GM18498 (cell line): ENCODE measurements around the gene JDP2.

ENCODE experiments used
- ATAC-seq: cut with Tn5 transposase; IDR thresholded peaks from one replicate; pipeline ENCODE4 v1.9.1; 2021; ENCODE audit warnings: mild to moderate bottlenecking, moderate library complexity; ENCODE audit not compliant: unreplicated experiment

JDP2 gene

GRCh38 chr14:75511201-75511600 is 83.4 kb downstream of the JDP2 start:
- no peak for ATAC-seq

- ATAC-seq = peak; percentile 41
Measured at GRCh38 chr14:75513911-75514672, 86.3 kb downstream of the JDP2 start.

- ATAC-seq = peak; percentile 62
Measured at GRCh38 chr14:75514673-75515628, 87.1 kb downstream of the JDP2 start.

- peak; percentile 54 for ATAC-seq
Measured at GRCh38 chr14:75515629-75515996, 87.8 kb downstream of the JDP2 start.

- no peak for ATAC-seq
Measured at GRCh38 chr14:75518625-75519024, 90.8 kb downstream of the JDP2 start.

- no peak for ATAC-seq
Measured at GRCh38 chr14:75519394-75519793, 91.6 kb downstream of the JDP2 start.

- no peak for ATAC-seq
Measured at GRCh38 chr14:75519826-75520728, 92.3 kb downstream of the JDP2 start.

DNA sequence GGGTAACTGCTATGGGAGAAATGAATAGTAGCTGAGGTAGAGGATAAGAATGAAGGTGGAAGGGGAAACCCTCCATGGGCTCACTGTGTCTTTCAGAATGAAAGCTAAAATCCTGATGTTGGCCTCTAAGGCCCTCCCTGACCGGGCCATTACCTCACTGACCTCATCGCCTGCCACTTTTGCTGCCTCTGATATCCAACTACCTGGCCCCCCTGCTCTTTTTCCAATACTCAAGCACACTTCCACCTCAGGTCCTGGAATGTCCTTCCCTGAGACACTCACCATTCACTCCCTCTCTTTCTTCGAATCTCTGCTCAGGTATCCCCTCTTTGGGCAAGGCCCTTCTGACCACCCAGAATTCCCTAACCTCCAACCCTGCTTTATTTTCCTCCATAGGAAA is 93.0 kb downstream of the JDP2 start:
- ATAC-seq = no peak

GRCh38 chr14:75521415-75522199 is 93.8 kb downstream of the JDP2 start:
- peak; percentile 34 for ATAC-seq

- ATAC-seq = peak; percentile 77
Measured at GRCh38 chr14:75522224-75522982, 94.6 kb downstream of the JDP2 start, which contains the start of gene BATF. Gene BATF (plus strand): TSS chr14:75522469. CDS start chr14:75522683, 214 bp downstream.

GRCh38 chr14:75522983-75523318 is 95.1 kb downstream of the JDP2 start:
- no peak for ATAC-seq
